ENCODE results near the gene TMEM163.

GRCh38 chr2:134507697-134508096 is 211.1 kb downstream of the TMEM163 start:
- TF ChIP-seq POLR2A (IDR thresholded peaks at IDR 0.05; ENCODE audit: low read length) (no peak), GATA1 (IDR thresholded peaks at IDR 0.05; ENCODE audit: low read depth, low read length) (no peak)
